H1 (cell line): ENCODE measurements around the gene S1PR3. TPM values are rescaled to one million over a fixed set of nuclear protein-coding genes. Genes with fewer than 3 reads are reported as not detected.

Source experiments
- CTCF ChIA-PET: fragments of 300-600 bp; sonication (Branson Sonifier 250); formaldehyde crosslinking; loops from one replicate; lab custom pipeline; 2021; ENCODE audit not compliant: partially characterized antibody; lab: Charles Lee
- POLR2A ChIA-PET: fragments of 300-600 bp; sonication (Branson Sonifier 250); formaldehyde crosslinking; loops from one replicate; lab custom pipeline; 2021; ENCODE audit warnings: inconsistent platforms; ENCODE audit not compliant: partially characterized antibody; lab: Charles Lee
- DNase-seq, 2 experiments: peaks; one replicate each; pipeline versions ENCODE4 v3.0.0 to v3.0.0-alpha.2; 2010 to 2022; ENCODE audit warnings: low spot score in 2 of 2, low read depth in 1 of 2, mixed read lengths in 1 of 2
- FAIRE-seq: peaks from 2 replicates; lab custom pipeline; 2011; peaks lifted over from hg19 to GRCh38; lab: Jason Lieb, UNC
- H2AFZ ChIP-seq: 2 replicates; pipeline ENCODE4 v1.8.1; 2012; ENCODE audit warnings: low read length, inconsistent platforms
- H2AK5ac ChIP-seq: 2 replicates; pipeline ENCODE4 v1.6.1; 2013; ENCODE audit warnings: low read depth, low read length
- H2BK120ac ChIP-seq: replicated peaks from 2 replicates; pipeline ENCODE3; 2013; ENCODE audit warnings: low read depth, low read length, inconsistent platforms
- H2BK12ac ChIP-seq: 2 replicates; pipeline ENCODE4 v1.6.1; 2013; ENCODE audit warnings: low read depth, low read length
- H2BK15ac ChIP-seq: 2 replicates; pipeline ENCODE4 v1.6.1; 2013; ENCODE audit warnings: low read length
- H2BK20ac ChIP-seq: 2 replicates; pipeline ENCODE4 v1.6.1; 2013; ENCODE audit warnings: low read length
- H2BK5ac ChIP-seq: 2 replicates; pipeline ENCODE4 v1.6.1; 2013; ENCODE audit warnings: low read depth, low read length
- H3K14ac ChIP-seq: 2 replicates; pipeline ENCODE4 v1.6.1; 2013; ENCODE audit warnings: inconsistent platforms; ENCODE audit not compliant: insufficient read length
- H3K18ac ChIP-seq: 2 replicates; pipeline ENCODE4 v1.6.1; 2013; ENCODE audit warnings: low read length; ENCODE audit errors: extremely low read depth
- H3K23ac ChIP-seq: 2 replicates; pipeline ENCODE4 v1.6.1; 2013; ENCODE audit warnings: inconsistent platforms; ENCODE audit not compliant: insufficient read length
- H3K23me2 ChIP-seq: 2 replicates; pipeline ENCODE4 v1.6.1; 2013; ENCODE audit warnings: low read depth, low read length
- H3K27ac ChIP-seq: 2 replicates; pipeline ENCODE4 v1.6.1; 2011; ENCODE audit warnings: low read depth, low read length, inconsistent platforms
- H3K27me3 ChIP-seq, 4 experiments: replicated peaks in 1 of 4; 1 replicate in 1 of 4; 2 replicates in 3 of 4; pipeline versions ENCODE4 v1.6.1 to v1.8.1; 2011 to 2013; ENCODE audit warnings: low read length in 3 of 4, mild to moderate bottlenecking in 3 of 4, inconsistent platforms in 2 of 4, mixed read lengths in 2 of 4, moderate library complexity in 1 of 4; ENCODE audit not compliant: control insufficient read depth in 3 of 4, insufficient read depth in 3 of 4; ENCODE audit errors: extremely low read depth in 1 of 4
- H3K36me3 ChIP-seq, 4 experiments: 2 replicates each; pipeline versions ENCODE4 v1.6.1 to v1.8.1; 2011 to 2013; ENCODE audit warnings: mild to moderate bottlenecking in 4 of 4, low read length in 3 of 4, moderate library complexity in 2 of 4, control low read depth in 1 of 4, inconsistent platforms in 1 of 4; ENCODE audit not compliant: insufficient read depth in 4 of 4, control insufficient read depth in 2 of 4
- H3K4ac ChIP-seq: replicated peaks from 2 replicates; pipeline ENCODE3; 2013; ENCODE audit warnings: low read length, low read depth, mixed read lengths, inconsistent platforms; ENCODE audit not compliant: insufficient read length
- H3K4me1 ChIP-seq, 4 experiments: replicated peaks in 1 of 4; 1 replicate in 1 of 4; 2 replicates in 3 of 4; pipeline versions ENCODE4 v1.6.1 to v1.8.1; 2011 to 2013; ENCODE audit warnings: low read length in 3 of 4, inconsistent platforms in 2 of 4, mixed read lengths in 1 of 4; ENCODE audit not compliant: insufficient read depth in 4 of 4, control insufficient read depth in 3 of 4
- H3K4me2 ChIP-seq, 2 experiments: 2 replicates each; pipeline versions ENCODE4 v1.6.1 to v1.8.1; 2011 to 2013; ENCODE audit warnings: low read depth in 2 of 2, low read length in 2 of 2, control low read depth in 1 of 2, inconsistent platforms in 1 of 2, mild to moderate bottlenecking in 1 of 2; ENCODE audit not compliant: insufficient read depth in 1 of 2
- H3K4me3 ChIP-seq, 4 experiments: fragments of 200-600, 300-600 bp in 1 of 4; sonication (generic), shearing (Covaris generic), sonication (Bioruptor Twin) in 1 of 4; 2 replicates each; pipeline versions ENCODE4 v1.5.1 to v1.8.1; 2011 to 2016; ENCODE audit warnings: low read length in 4 of 4, low read depth in 3 of 4, control low read depth in 2 of 4, inconsistent platforms in 2 of 4, mild to moderate bottlenecking in 2 of 4, mixed read lengths in 1 of 4, moderate library complexity in 1 of 4; ENCODE audit not compliant: insufficient read depth in 2 of 4; ENCODE audit errors: extremely low read depth in 1 of 4
- H3K56ac ChIP-seq: replicated peaks from 2 replicates; pipeline ENCODE3; 2013; ENCODE audit warnings: low read depth, mild to moderate bottlenecking, mixed read lengths, low read length, inconsistent platforms; ENCODE audit not compliant: insufficient read length
- H3K79me1 ChIP-seq: 2 replicates; pipeline ENCODE4 v1.6.1; 2013; ENCODE audit warnings: low read depth, low read length, control low read depth
- H3K79me2 ChIP-seq, 2 experiments: 2 replicates each; pipeline versions ENCODE4 v1.6.1 to v1.8.1; 2012 to 2013; ENCODE audit warnings: low read length in 2 of 2, mild to moderate bottlenecking in 2 of 2, inconsistent platforms in 1 of 2; ENCODE audit not compliant: insufficient read depth in 2 of 2, control insufficient read depth in 1 of 2
- H3K9ac ChIP-seq, 4 experiments: replicated peaks in 1 of 4; 1 replicate in 1 of 4; 2 replicates in 3 of 4; pipeline versions ENCODE4 v1.6.1 to v1.8.1; 2011 to 2013; ENCODE audit warnings: low read depth in 3 of 4, low read length in 3 of 4, control low read depth in 2 of 4, mild to moderate bottlenecking in 2 of 4, moderate library complexity in 2 of 4, inconsistent platforms in 1 of 4; ENCODE audit errors: extremely low read depth in 1 of 4
- H3K9me3 ChIP-seq, 2 experiments: 2 replicates each; pipeline versions ENCODE4 v1.6.1 to v1.8.1; 2012 to 2013; ENCODE audit warnings: mild to moderate bottlenecking in 2 of 2, moderate library complexity in 2 of 2, control low read depth in 1 of 2, inconsistent platforms in 1 of 2, low read depth in 1 of 2, low read length in 1 of 2, mixed read lengths in 1 of 2; ENCODE audit not compliant: insufficient read depth in 2 of 2
- H4K20me1 ChIP-seq, 2 experiments: replicated peaks in 1 of 2; 2 replicates each; pipeline versions ENCODE3 to v1.8.1; 2011 to 2013; ENCODE audit warnings: inconsistent platforms in 2 of 2, low read length in 2 of 2, mild to moderate bottlenecking in 1 of 2; ENCODE audit not compliant: insufficient read depth in 2 of 2, control insufficient read depth in 1 of 2
- H4K5ac ChIP-seq: 2 replicates; pipeline ENCODE4 v1.6.1; 2013; ENCODE audit warnings: low read length, low read depth, mixed read lengths, inconsistent platforms; ENCODE audit not compliant: insufficient read length
- H4K8ac ChIP-seq: 2 replicates; pipeline ENCODE4 v1.8.0; 2013; ENCODE audit warnings: mild to moderate bottlenecking, moderate library complexity, low read length, inconsistent platforms; ENCODE audit not compliant: insufficient read depth; ENCODE audit errors: extremely low read depth
- H4K91ac ChIP-seq: replicated peaks from 2 replicates; pipeline ENCODE3; 2013; ENCODE audit warnings: low read length, mixed read lengths, inconsistent platforms; ENCODE audit not compliant: insufficient read length
- ZNF274 ChIP-seq: IDR thresholded peaks from 2 replicates; pipeline ENCODE4 v1.7.0; 2012; ENCODE audit warnings: low read length, borderline replicate concordance; ENCODE audit errors: extremely low read depth
- WGBS, 2 experiments: shearing (Covaris generic) in 1 of 2; methylation state at CpG; one replicate each; pipeline versions ENCODE4 v1.1.6 to v1.1.7; 2013 to 2015; ENCODE audit warnings: low lambda C conversion rate in 2 of 2, mixed read lengths in 2 of 2, inconsistent platforms in 1 of 2, low coverage in 1 of 2, missing lambda C conversion rate in 1 of 2; ENCODE audit not compliant: insufficient replicate concordance in 2 of 2, insufficient coverage in 1 of 2, insufficient read length in 1 of 2; ENCODE audit errors: extremely low coverage in 1 of 2, missing lambda C conversion rate in 1 of 2; 5-methylcytosine and 5-hydroxymethylcytosine counted together
- polyA plus RNA-seq, 7 experiments: library from polyadenylated mRNA; depleted of rRNA in 3 of 7; stranded (reverse) in 5 of 7; unstranded in 2 of 7; fragments of >200 nt in 5 of 7; fragments of 200-250 nt in 2 of 7; gene quantifications; 1 replicate in 5 of 7; 2 replicates in 1 of 7; 4 replicates in 1 of 7; pipeline versions ENCODE4 v1.2.1 to v1.2.3, GENCODE V29; 2011 to 2013; ENCODE audit warnings: missing spikeins in 2 of 7, mixed read lengths in 2 of 7
- total RNA-seq: library from RNA; stranded (reverse); fragmentation: NEBNext Ultra II Directional; extraction: Animal tissue kit (Norgen Biotek cat#: 25700); gene quantifications from 2 replicates; pipeline ENCODE4 v1.2.1, GENCODE V29; 2021

S1PR3 gene
- total and polyA plus RNA-seq, 2 of the 8 experiments (the other 6 are each of a cell fraction or from before 2014, with no cell fraction given), result 3.7 to 6.4 TPM

- no peaks in the 10 kb centered on the region; a peak in 1 of 7 replicates for H3K27me3 ChIP-seq
- H3K56ac ChIP-seq, result no peak overlapping the region
- no peak overlapping the region for H3K4ac ChIP-seq
- no peak overlapping the region for H3K23ac ChIP-seq
- H3K9me3 ChIP-seq, result peaks cover 0 to 4% of the 10 kb centered on the region in 2 experiments; a peak in 1 of 4 replicates
- H2BK120ac ChIP-seq, result no peak overlapping the region
- no peak overlapping the region for H4K91ac ChIP-seq
- 0 out of 2 replicates have a peak, but pooled peaks cover 1% of the 10 kb centered on the region for H3K23me2 ChIP-seq
- no peak overlapping the region for H2BK15ac ChIP-seq
- ChIA-PET POLR2A (no interaction called here), CTCF (no interaction called here)
- no peaks in the 10 kb centered on the region for H3K36me3 ChIP-seq
- peaks cover 0 to 3% of the 10 kb centered on the region in 2 experiments; a peak in 1 of 4 replicates for H3K79me2 ChIP-seq
- H3K14ac ChIP-seq, result no peak overlapping the region
- H2BK5ac ChIP-seq, result no peak overlapping the region
- H3K4me2 ChIP-seq, result no peak overlapping the region
- no peak overlapping the region for H2BK12ac ChIP-seq
- H3K79me1 ChIP-seq, result 0 out of 2 replicates have a peak, but pooled peaks cover 2% of the 10 kb centered on the region
- H2BK20ac ChIP-seq, result no peak overlapping the region
- no peak overlapping the region for H2AK5ac ChIP-seq
- no peak overlapping the region for H4K5ac ChIP-seq
- H3K4me1 ChIP-seq, result no peaks in the 10 kb centered on the region
- H3K4me3 ChIP-seq, result no peak overlapping the region
- H3K18ac ChIP-seq, result no peak overlapping the region
- no peak overlapping the region for H4K8ac ChIP-seq
- TF ChIP-seq ZNF274, result no peak
- FAIRE-seq, result no peak
- H3K27ac ChIP-seq, result no peak overlapping the region
- H2AFZ ChIP-seq, result no peak overlapping the region
- peaks cover 0 to 2% of the 10 kb centered on the region in 2 experiments for H4K20me1 ChIP-seq
- H3K9ac ChIP-seq, result no peak overlapping the region
- 72% methylated on average over 9 of the region's 9 CpGs; no CpG with 5 or more reads in 1 of the 2 experiments for WGBS, 2 experiments
- DNase-seq, result no peak
Measured at GRCh38 chr9:88949425-88949824, 41.8 kb upstream of the S1PR3 start.
